ENCODE data around the gene IKBIP.

DNA sequence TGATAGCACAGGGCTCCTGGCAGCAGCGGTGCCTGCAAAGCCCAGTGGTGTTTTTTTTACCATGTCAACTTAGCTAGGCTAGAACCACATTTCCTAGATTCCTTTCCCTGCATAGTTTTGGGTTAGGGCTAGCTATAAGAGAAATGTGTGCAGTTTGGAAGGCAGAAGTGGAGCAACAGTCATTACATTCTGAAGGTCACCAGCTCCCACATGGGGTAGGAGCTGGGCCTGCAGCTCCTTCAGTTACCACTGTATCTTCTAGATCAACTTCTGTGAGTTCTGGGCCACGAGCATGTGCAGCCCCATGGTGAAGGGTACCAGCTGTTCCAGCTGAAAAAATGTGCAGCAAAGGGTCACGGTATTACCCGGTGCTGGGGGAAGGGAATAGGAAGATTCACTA is 53.4 kb downstream of the IKBIP start:
- TF ChIP-seq, protein P1, sequence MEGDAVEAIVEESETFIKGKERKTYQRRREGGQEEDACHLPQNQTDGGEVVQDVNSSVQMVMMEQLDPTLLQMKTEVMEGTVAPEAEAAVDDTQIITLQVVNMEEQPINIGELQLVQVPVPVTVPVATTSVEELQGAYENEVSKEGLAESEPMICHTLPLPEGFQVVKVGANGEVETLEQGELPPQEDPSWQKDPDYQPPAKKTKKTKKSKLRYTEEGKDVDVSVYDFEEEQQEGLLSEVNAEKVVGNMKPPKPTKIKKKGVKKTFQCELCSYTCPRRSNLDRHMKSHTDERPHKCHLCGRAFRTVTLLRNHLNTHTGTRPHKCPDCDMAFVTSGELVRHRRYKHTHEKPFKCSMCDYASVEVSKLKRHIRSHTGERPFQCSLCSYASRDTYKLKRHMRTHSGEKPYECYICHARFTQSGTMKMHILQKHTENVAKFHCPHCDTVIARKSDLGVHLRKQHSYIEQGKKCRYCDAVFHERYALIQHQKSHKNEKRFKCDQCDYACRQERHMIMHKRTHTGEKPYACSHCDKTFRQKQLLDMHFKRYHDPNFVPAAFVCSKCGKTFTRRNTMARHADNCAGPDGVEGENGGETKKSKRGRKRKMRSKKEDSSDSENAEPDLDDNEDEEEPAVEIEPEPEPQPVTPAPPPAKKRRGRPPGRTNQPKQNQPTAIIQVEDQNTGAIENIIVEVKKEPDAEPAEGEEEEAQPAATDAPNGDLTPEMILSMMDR (IDR thresholded peaks at IDR 0.05), result no peak
- TF ChIP-seq POLR2A (IDR thresholded peaks at IDR 0.05), result no peak
- no peak for TF ChIP-seq POLR2AphosphoS5 (IDR thresholded peaks at IDR 0.05)

Data from gastroesophageal sphincter (tissue), 3 donors.